IMR-90 (cell line): ENCODE data around the gene S100B.

Experiments
- RAD21 ChIP-seq: IDR thresholded peaks from 2 replicates; pipeline ENCODE4 v1.6.1; 2012; ENCODE audit warnings: low read length, improper control_type of control experiment
- TF ChIP-seq, protein P1 (sequence below): conservative IDR thresholded peaks from 2 replicates; pipeline ENCODE4 v1.5.1; 2012; ENCODE audit warnings: mild to moderate bottlenecking, low read depth, low read length, improper control_type of control experiment

DNA sequence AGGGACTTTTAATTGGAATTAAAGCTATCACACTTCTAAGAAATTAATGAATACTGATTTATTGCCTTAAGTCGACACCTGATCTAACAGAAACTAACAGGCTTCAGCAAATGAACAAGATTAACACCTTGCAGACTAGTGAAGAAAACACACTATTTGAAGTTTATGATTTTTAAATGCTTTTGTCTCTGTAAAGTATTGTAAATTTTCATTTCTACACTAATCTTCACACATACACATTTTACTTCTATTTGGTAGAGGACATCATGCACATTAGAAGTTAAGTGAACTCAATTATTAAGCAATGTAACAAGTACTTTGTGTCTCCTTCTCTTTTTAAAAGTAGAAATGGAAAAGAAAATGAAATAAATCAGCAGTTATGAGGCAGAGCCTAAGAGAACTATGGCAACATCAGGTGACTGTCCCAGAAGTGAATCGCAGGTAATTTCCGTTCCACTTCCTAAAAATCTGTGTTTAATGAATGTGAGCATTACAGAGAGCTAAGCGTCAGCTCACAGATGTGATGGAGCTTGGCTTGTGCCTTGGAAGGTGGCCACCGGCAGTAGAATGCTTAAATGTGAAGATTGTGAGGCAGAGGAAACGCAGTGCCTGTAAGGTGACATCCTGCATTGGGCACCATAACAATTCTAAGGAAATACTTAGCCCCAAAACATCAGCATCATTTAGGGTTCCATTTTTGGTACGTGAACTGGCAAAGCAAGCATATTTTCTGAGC lies 31.8 kb upstream of the S100B start:
- TF ChIP-seq, protein P1, sequence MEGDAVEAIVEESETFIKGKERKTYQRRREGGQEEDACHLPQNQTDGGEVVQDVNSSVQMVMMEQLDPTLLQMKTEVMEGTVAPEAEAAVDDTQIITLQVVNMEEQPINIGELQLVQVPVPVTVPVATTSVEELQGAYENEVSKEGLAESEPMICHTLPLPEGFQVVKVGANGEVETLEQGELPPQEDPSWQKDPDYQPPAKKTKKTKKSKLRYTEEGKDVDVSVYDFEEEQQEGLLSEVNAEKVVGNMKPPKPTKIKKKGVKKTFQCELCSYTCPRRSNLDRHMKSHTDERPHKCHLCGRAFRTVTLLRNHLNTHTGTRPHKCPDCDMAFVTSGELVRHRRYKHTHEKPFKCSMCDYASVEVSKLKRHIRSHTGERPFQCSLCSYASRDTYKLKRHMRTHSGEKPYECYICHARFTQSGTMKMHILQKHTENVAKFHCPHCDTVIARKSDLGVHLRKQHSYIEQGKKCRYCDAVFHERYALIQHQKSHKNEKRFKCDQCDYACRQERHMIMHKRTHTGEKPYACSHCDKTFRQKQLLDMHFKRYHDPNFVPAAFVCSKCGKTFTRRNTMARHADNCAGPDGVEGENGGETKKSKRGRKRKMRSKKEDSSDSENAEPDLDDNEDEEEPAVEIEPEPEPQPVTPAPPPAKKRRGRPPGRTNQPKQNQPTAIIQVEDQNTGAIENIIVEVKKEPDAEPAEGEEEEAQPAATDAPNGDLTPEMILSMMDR: no peak
- no peak for TF ChIP-seq RAD21
